Hematopoietic multipotent progenitor cell treated with erythropoietin and hydrocortisone succinate and interleukin-3 and kit ligand, for 6 days (in vitro differentiated cells): Measurements from ENCODE around the gene CD82.
"Not testable (repeated sequence)": the region's sequence is repeated elsewhere in the genome, so short reads cannot be mapped to it uniquely, and the experiment has no call there.

Experiments
- DNase-seq: peaks from one replicate; pipeline ENCODE4 v3.0.0-alpha.2; 2015

Gene CD82

GRCh38 chr11:44634401-44635281 lies 69.2 kb downstream of the CD82 start:
- no peak for DNase-seq

GRCh38 chr11:44637487-44637886 lies 72.0 kb downstream of the CD82 start:
- DNase-seq, result peak; percentile 59

GRCh38 chr11:44638032-44638431 lies 72.6 kb downstream of the CD82 start:
- DNase-seq, result no peak

GRCh38 chr11:44643217-44643616 lies 77.8 kb downstream of the CD82 start:
- DNase-seq, result no peak

GRCh38 chr11:44645827-44646226 lies 80.4 kb downstream of the CD82 start:
- no peak for DNase-seq

- peak; percentile 33 for DNase-seq
Observed at GRCh38 chr11:44647255-44647955, 81.9 kb downstream of the CD82 start.

- no peak for DNase-seq
Observed at GRCh38 chr11:44648109-44648508, 82.6 kb downstream of the CD82 start.

- DNase-seq, result no peak
Observed at GRCh38 chr11:44651535-44652155, 86.2 kb downstream of the CD82 start.

GRCh38 chr11:44652901-44653644 lies 87.6 kb downstream of the CD82 start:
- no peak for DNase-seq

- DNase-seq, result no peak
Observed at GRCh38 chr11:44654057-44654456, 88.6 kb downstream of the CD82 start.

- no peak for DNase-seq
Observed at GRCh38 chr11:44654596-44654995, 89.1 kb downstream of the CD82 start.

GRCh38 chr11:44657836-44658505 lies 92.5 kb downstream of the CD82 start:
- DNase-seq, result no peak

- DNase-seq, result peak; percentile 50
Observed at GRCh38 chr11:44658506-44658850, 93.0 kb downstream of the CD82 start.

- no peak for DNase-seq
Observed at GRCh38 chr11:44659641-44660040, 94.2 kb downstream of the CD82 start.

GRCh38 chr11:44660535-44660934 lies 95.1 kb downstream of the CD82 start:
- DNase-seq, result not testable (repeated sequence)

- DNase-seq, result no peak
Observed at GRCh38 chr11:44661311-44661717, 95.9 kb downstream of the CD82 start.
